WTC11 (cell line): ENCODE measurements around the gene TRIM59. TPM values are rescaled to one million over a fixed set of nuclear protein-coding genes. Genes with fewer than 3 reads are reported as not detected.

Experiments used
- ATAC-seq: fragments of 200-7000 bp; cut with Tn5 transposase; 2 replicates; pipeline ENCODE4 v1.10.0; 2021; ENCODE audit warnings: mild to moderate bottlenecking, moderate library complexity
- CTCF ChIA-PET: fragments of 300-600 bp; sonication (Branson Sonifier 250); formaldehyde crosslinking; loops from one replicate; lab custom pipeline; 2021; ENCODE audit warnings: antibody characterized with exemption; lab: Charles Lee
- POLR2A ChIA-PET: fragments of 350-600 bp; sonication (Branson Sonifier 250); formaldehyde crosslinking; loops from one replicate; lab custom pipeline; 2021; ENCODE audit warnings: antibody characterized with exemption; lab: Charles Lee
- DNase-seq: peaks from one replicate; pipeline ENCODE4 v3.0.0; 2021; ENCODE audit warnings: low spot score
- H3K27ac Mint-ChIP-seq: 2 replicates; pipeline ENCODE4 v1.8.0; 2021; ENCODE audit warnings: mixed read lengths
- H3K27me3 Mint-ChIP-seq: 2 replicates; pipeline ENCODE4 v1.8.0; 2021; ENCODE audit warnings: low read depth, mild to moderate bottlenecking, moderate library complexity, mixed read lengths
- H3K36me3 Mint-ChIP-seq: 2 replicates; pipeline ENCODE4 v1.8.0; 2021; ENCODE audit warnings: mixed read lengths
- H3K4me1 Mint-ChIP-seq: 2 replicates; pipeline ENCODE4 v1.8.0; 2022; ENCODE audit warnings: mixed read lengths
- H3K4me3 Mint-ChIP-seq: 2 replicates; pipeline ENCODE4 v1.8.0; 2021; ENCODE audit warnings: mild to moderate bottlenecking, moderate library complexity, mixed read lengths
- H3K9me3 Mint-ChIP-seq: 2 replicates; pipeline ENCODE4 v1.8.0; 2021; ENCODE audit warnings: mixed read lengths
- ARID4B ChIP-seq: sonication (generic); formaldehyde crosslinking; IDR thresholded peaks from 2 replicates; pipeline ENCODE4 v1.8.0; 2023; ENCODE audit warnings: missing genetic modification reagents, mild to moderate bottlenecking, borderline replicate concordance
- ATF6 ChIP-seq: sonication (generic); formaldehyde crosslinking; IDR thresholded peaks from 2 replicates; pipeline ENCODE4 v1.8.1; 2023; ENCODE audit warnings: mild to moderate bottlenecking, missing genetic modification reagents
- E2F1 ChIP-seq: sonication (generic); formaldehyde crosslinking; IDR thresholded peaks from 2 replicates; pipeline ENCODE4 v1.8.0; 2022; ENCODE audit warnings: mild to moderate bottlenecking, missing genetic modification reagents
- EMX1 ChIP-seq: fragments of 250-450 bp; sonication (Bioruptor Pico); IDR thresholded peaks from 2 replicates; pipeline ENCODE4 v1.8.0; 2021; ENCODE audit warnings: mild to moderate bottlenecking
- FOXP4 ChIP-seq: sonication (generic); formaldehyde crosslinking; IDR thresholded peaks from 2 replicates; pipeline ENCODE4 v1.8.0; 2022; ENCODE audit warnings: mild to moderate bottlenecking, missing genetic modification reagents
- IRF2 ChIP-seq: sonication (generic); formaldehyde crosslinking; IDR thresholded peaks from 2 replicates; pipeline ENCODE4 v1.8.0; 2022; ENCODE audit warnings: low read depth, missing genetic modification reagents, borderline replicate concordance
- JAZF1 ChIP-seq: fragments of 250-450 bp; sonication (Bioruptor Pico); IDR thresholded peaks from 2 replicates; pipeline ENCODE4 v1.9.0; 2021; ENCODE audit warnings: moderate library complexity, mild to moderate bottlenecking, inconsistent platforms
- NFATC4 ChIP-seq: fragments of 250-450 bp; sonication (Bioruptor Pico); IDR thresholded peaks from 2 replicates; pipeline ENCODE4 v1.9.0; 2021; ENCODE audit warnings: mild to moderate bottlenecking
- NFE2L1 ChIP-seq: sonication (generic); formaldehyde crosslinking; IDR thresholded peaks from 2 replicates; pipeline ENCODE4 v1.8.1; 2023; ENCODE audit warnings: missing genetic modification reagents
- NR2C2 ChIP-seq: sonication (generic); formaldehyde crosslinking; IDR thresholded peaks from 2 replicates; pipeline ENCODE4 v1.8.0; 2022; ENCODE audit warnings: mild to moderate bottlenecking, missing genetic modification reagents
- PREB ChIP-seq: sonication (generic); formaldehyde crosslinking; IDR thresholded peaks from 2 replicates; pipeline ENCODE4 v1.8.1; 2022; ENCODE audit warnings: mild to moderate bottlenecking, missing genetic modification reagents, moderate library complexity, borderline replicate concordance
- RELA ChIP-seq: sonication (generic); formaldehyde crosslinking; IDR thresholded peaks from 2 replicates; pipeline ENCODE4 v1.8.1; 2022; ENCODE audit warnings: missing genetic modification reagents, mild to moderate bottlenecking, borderline replicate concordance
- TEAD4 ChIP-seq: sonication (generic); formaldehyde crosslinking; IDR thresholded peaks from 2 replicates; pipeline ENCODE4 v1.8.0; 2022; ENCODE audit warnings: mild to moderate bottlenecking, missing genetic modification reagents
- TP53 ChIP-seq: sonication (generic); formaldehyde crosslinking; IDR thresholded peaks from 2 replicates; pipeline ENCODE4 v1.8.1; 2023; ENCODE audit warnings: mild to moderate bottlenecking, missing genetic modification reagents
- USF1 ChIP-seq: sonication (generic); formaldehyde crosslinking; IDR thresholded peaks from 2 replicates; pipeline ENCODE4 v1.8.0; 2022; ENCODE audit warnings: mild to moderate bottlenecking, missing genetic modification reagents
- ZMAT4 ChIP-seq: fragments of 250-450 bp; sonication (Bioruptor Pico); IDR thresholded peaks from 2 replicates; pipeline ENCODE4 v1.9.0; 2021; ENCODE audit warnings: mild to moderate bottlenecking
- ZNF263 ChIP-seq: sonication (generic); formaldehyde crosslinking; IDR thresholded peaks from 2 replicates; pipeline ENCODE4 v1.8.1; 2022; ENCODE audit warnings: low read depth, mild to moderate bottlenecking, moderate library complexity, missing genetic modification reagents
- ZNF416 ChIP-seq: fragments of 250-450 bp; sonication (Bioruptor Pico); IDR thresholded peaks from 2 replicates; pipeline ENCODE4 v1.9.0; 2021; ENCODE audit warnings: mild to moderate bottlenecking, inconsistent platforms
- ZNF423 ChIP-seq: fragments of 250-450 bp; sonication (Bioruptor Pico); IDR thresholded peaks from 2 replicates; pipeline ENCODE4 v2.1.2; 2022; ENCODE audit warnings: mild to moderate bottlenecking, moderate library complexity
- total RNA-seq: library from RNA; stranded (reverse); gene quantifications from 3 replicates; pipeline ENCODE4 v1.2.3, GENCODE V29; 2021

Gene TRIM59
- total RNA-seq, 1 experiment from 2014 or later: 32.4 TPM

- H3K4me3 Mint-ChIP-seq: no peak overlapping the region
- H3K27me3 Mint-ChIP-seq: no peaks in the 10 kb centered on the region
- peaks cover 3% of the 10 kb centered on the region; the same call in 1 of the 2 replicates for H3K9me3 Mint-ChIP-seq
- no peaks in the 10 kb centered on the region for H3K4me1 Mint-ChIP-seq
- POLR2A ChIA-PET: no interaction called here
- TF ChIP-seq NFE2L1 (CRISPR knock-in tag) (no peak), TP53 (CRISPR knock-in tag) (no peak)
- TF ChIP-seq, all 79 proteins: peak for 0
- no peak overlapping the region for H3K27ac Mint-ChIP-seq
- H3K36me3 Mint-ChIP-seq: peaks cover 3% of the 10 kb centered on the region
- CTCF ChIA-PET: no interaction called here
- ATAC-seq (no peak), DNase-seq (no peak)
These were observed 26.3 kb upstream of the TRIM59 start for GRCh38 chr3:160475884-160476283.

- CTCF ChIA-PET: no interaction called here
- Mint-ChIP-seq H3K9me3 (peaks cover 8% of the 10 kb centered on the region), H3K36me3 (peaks cover 7% of the 10 kb centered on the region), H3K27ac (no peak overlapping the region), H3K4me3 (no peak overlapping the region), H3K27me3 (no peaks in the 10 kb centered on the region), H3K4me1 (no peaks in the 10 kb centered on the region)
- DNase-seq (no peak), ATAC-seq (no peak)
- POLR2A ChIA-PET: no interaction called here
- TF ChIP-seq USF1 (CRISPR knock-in tag) (no peak), RELA (CRISPR knock-in tag) (no peak), TP53 (CRISPR knock-in tag) (no peak), E2F1 (no peak), NR2C2 (no peak), NFATC4 (CRISPR knock-in tag) (no peak), ARID4B (CRISPR knock-in tag) (no peak), ZNF263 (CRISPR knock-in tag) (no peak)
These were observed 25.6 kb upstream of the TRIM59 start for GRCh38 chr3:160475153-160475552.

- Mint-ChIP-seq H3K27me3 (peaks cover 3% of the 10 kb centered on the region), H3K4me3 (no peak overlapping the region), H3K4me1 (no peaks in the 10 kb centered on the region), H3K27ac (no peak overlapping the region), H3K36me3 (peaks cover 13% of the 10 kb centered on the region), H3K9me3 (peaks cover 15% of the 10 kb centered on the region)
- ChIA-PET POLR2A (no interaction called here), CTCF (no interaction called here)
- DNase-seq (no peak), ATAC-seq (no peak)
- TF ChIP-seq ZNF416 (CRISPR knock-in tag) (no peak), EMX1 (CRISPR knock-in tag) (no peak), JAZF1 (CRISPR knock-in tag) (no peak), ZNF423 (CRISPR knock-in tag) (no peak), PREB (no peak), USF1 (CRISPR knock-in tag) (no peak), TEAD4 (CRISPR knock-in tag) (no peak), IRF2 (CRISPR knock-in tag) (no peak), ATF6 (CRISPR knock-in tag) (no peak), FOXP4 (CRISPR knock-in tag) (no peak), ZMAT4 (CRISPR knock-in tag) (no peak)
These were observed 24.8 kb upstream of the TRIM59 start for GRCh38 chr3:160474416-160474838.
